Mesenchymal stem cell (in vitro differentiated cells and primary cell): ENCODE data around the gene SHC3.

ENCODE experiments used
- DNase-seq: peaks from one replicate; pipeline ENCODE4 v3.0.0-alpha.2; 2013
- H2AFZ ChIP-seq: one replicate; pipeline ENCODE4 v1.6.1; 2013; ENCODE audit warnings: low read depth, mild to moderate bottlenecking, control low read depth, inconsistent platforms, low read length, moderate library complexity
- H2AK5ac ChIP-seq: 2 replicates; pipeline ENCODE4 v1.6.1; 2013; ENCODE audit warnings: low read length, moderate library complexity, mild to moderate bottlenecking, inconsistent platforms; ENCODE audit not compliant: severe bottlenecking
- H2BK120ac ChIP-seq: one replicate; pipeline ENCODE4 v1.6.1; 2013; ENCODE audit warnings: low read depth, mild to moderate bottlenecking, inconsistent platforms, low read length, moderate library complexity
- H2BK12ac ChIP-seq, 2 experiments: one replicate each; pipeline ENCODE4 v1.6.1; 2013; ENCODE audit warnings: inconsistent platforms in 2 of 2, low read length in 2 of 2, mild to moderate bottlenecking in 2 of 2, moderate library complexity in 2 of 2, control low read depth in 1 of 2
- H2BK15ac ChIP-seq: one replicate; pipeline ENCODE4 v1.6.1; 2013; ENCODE audit warnings: mild to moderate bottlenecking, low read depth, inconsistent platforms; ENCODE audit not compliant: poor library complexity, severe bottlenecking
- H2BK5ac ChIP-seq: 2 replicates; pipeline ENCODE4 v1.6.1; 2013; ENCODE audit warnings: low read depth, mild to moderate bottlenecking, low read length, control low read depth, inconsistent platforms; ENCODE audit not compliant: poor library complexity, severe bottlenecking
- H3K14ac ChIP-seq, 2 experiments: one replicate each; pipeline ENCODE4 v1.6.1; 2013; ENCODE audit warnings: inconsistent platforms in 2 of 2, low read length in 2 of 2, control low read depth in 1 of 2, mild to moderate bottlenecking in 1 of 2, moderate library complexity in 1 of 2
- H3K18ac ChIP-seq, 2 experiments: one replicate each; pipeline ENCODE4 v1.6.1; 2013; ENCODE audit warnings: inconsistent platforms in 2 of 2, low read length in 2 of 2, control low read depth in 1 of 2, low read depth in 1 of 2, mild to moderate bottlenecking in 1 of 2
- H3K23ac ChIP-seq, 2 experiments: one replicate each; pipeline ENCODE4 v1.6.1; 2013; ENCODE audit warnings: inconsistent platforms in 2 of 2, low read length in 2 of 2, mild to moderate bottlenecking in 2 of 2, moderate library complexity in 2 of 2, control low read depth in 1 of 2
- H3K27ac ChIP-seq: 2 replicates; pipeline ENCODE4 v1.5.1; 2013; ENCODE audit warnings: mild to moderate bottlenecking, moderate library complexity, low read length, control low read depth, inconsistent platforms; ENCODE audit not compliant: poor library complexity, severe bottlenecking
- H3K27me3 ChIP-seq, 2 experiments: 2 replicates each; pipeline versions ENCODE4 v1.6.1 to v1.7.0; 2013; ENCODE audit warnings: low read length in 2 of 2, mild to moderate bottlenecking in 2 of 2, moderate library complexity in 2 of 2, control low read depth in 1 of 2, inconsistent platforms in 1 of 2; ENCODE audit not compliant: control insufficient read depth in 1 of 2, insufficient read depth in 1 of 2
- H3K36me3 ChIP-seq, 2 experiments: 2 replicates each; pipeline versions ENCODE4 v1.6.1 to v1.7.0; 2013; ENCODE audit warnings: low read length in 2 of 2, control low read depth in 1 of 2, inconsistent platforms in 1 of 2, low read depth in 1 of 2, mild to moderate bottlenecking in 1 of 2; ENCODE audit not compliant: insufficient read depth in 2 of 2, control insufficient read depth in 1 of 2
- H3K4ac ChIP-seq, 2 experiments: one replicate each; pipeline ENCODE4 v1.6.1; 2013; ENCODE audit warnings: inconsistent platforms in 2 of 2, low read length in 2 of 2, mild to moderate bottlenecking in 2 of 2, moderate library complexity in 2 of 2, control low read depth in 1 of 2, low read depth in 1 of 2
- H3K4me1 ChIP-seq: 2 replicates; pipeline ENCODE4 v1.6.1; 2013; ENCODE audit warnings: low read depth, low read length, control low read depth; ENCODE audit not compliant: control insufficient read depth, insufficient read depth
- H3K4me2 ChIP-seq: 2 replicates; pipeline ENCODE4 v1.6.1; 2013; ENCODE audit warnings: low read length, mild to moderate bottlenecking, inconsistent platforms; ENCODE audit not compliant: poor library complexity, severe bottlenecking
- H3K4me3 ChIP-seq, 2 experiments: 2 replicates each; pipeline versions ENCODE4 v1.5.1 to v1.7.0; 2013; ENCODE audit warnings: low read length in 2 of 2, mild to moderate bottlenecking in 2 of 2, control low read depth in 1 of 2, low read depth in 1 of 2; ENCODE audit not compliant: insufficient read depth in 1 of 2
- H3K79me1 ChIP-seq: replicated peaks from 2 replicates; pipeline ENCODE4 v1.6.1; 2013; ENCODE audit warnings: mild to moderate bottlenecking, control low read depth, low read length, inconsistent platforms; ENCODE audit not compliant: poor library complexity, severe bottlenecking
- H3K9ac ChIP-seq: 2 replicates; pipeline ENCODE4 v1.7.0; 2013; ENCODE audit warnings: mild to moderate bottlenecking, low read length, moderate library complexity
- H3K9me3 ChIP-seq: 2 replicates; pipeline ENCODE4 v1.7.0; 2013; ENCODE audit warnings: mild to moderate bottlenecking, low read length; ENCODE audit not compliant: control insufficient read depth
- H4K8ac ChIP-seq: one replicate; pipeline ENCODE4 v1.6.1; 2013; ENCODE audit warnings: inconsistent platforms, mild to moderate bottlenecking, low read length, moderate library complexity
- H4K91ac ChIP-seq: one replicate; pipeline ENCODE4 v1.6.1; 2013; ENCODE audit warnings: mild to moderate bottlenecking, low read length, inconsistent platforms
- WGBS: methylation state at CpG from one replicate; pipeline ENCODE4 v1.1.7; 2013; ENCODE audit warnings: mixed read lengths; 5-methylcytosine and 5-hydroxymethylcytosine counted together

The SHC3 gene

GRCh38 chr9:89116805-89117192, 61.8 kb downstream of the SHC3 start:
- Histone ChIP-seq H3K14ac (no peak overlapping the region), H3K36me3 (no peaks in the 10 kb centered on the region), H3K9ac (no peak overlapping the region), H3K4me1 (no peaks in the 10 kb centered on the region), H2AK5ac (no peak overlapping the region), H3K23ac (no peak overlapping the region), H4K8ac (no peak overlapping the region), H3K9me3 (no peaks in the 10 kb centered on the region), H2BK5ac (no peak overlapping the region), H2BK15ac (no peak overlapping the region), H3K4me3 (no peak overlapping the region), H3K18ac (no peak overlapping the region), H3K79me1 (peaks cover 2% of the 10 kb centered on the region), H3K27ac (no peak overlapping the region), H2BK120ac (no peak overlapping the region), H4K91ac (no peak overlapping the region), H2AFZ (no peak overlapping the region), H2BK12ac (no peak overlapping the region), H3K4me2 (no peak overlapping the region), H3K4ac (no peak overlapping the region), H3K27me3 (no peaks in the 10 kb centered on the region)
- 94% methylated on average over 1 of the region's 3 CpGs for WGBS
- no peak for DNase-seq

- Histone ChIP-seq H2BK12ac (no peak overlapping the region), H3K4me3 (no peak overlapping the region), H3K18ac (no peak overlapping the region), H3K23ac (no peak overlapping the region), H2BK120ac (no peak overlapping the region), H3K14ac (no peak overlapping the region), H4K8ac (no peak overlapping the region), H3K27ac (no peak overlapping the region), H3K4ac (no peak overlapping the region), H3K9me3 (no peaks in the 10 kb centered on the region), H2BK15ac (no peak overlapping the region), H4K91ac (no peak overlapping the region), H3K36me3 (peaks cover 0 to under 1% of the 10 kb centered on the region in 2 experiments), H3K9ac (no peak overlapping the region), H2BK5ac (no peak overlapping the region), H3K79me1 (peaks cover 2% of the 10 kb centered on the region), H2AFZ (no peak overlapping the region), H3K4me1 (no peaks in the 10 kb centered on the region), H3K27me3 (no peaks in the 10 kb centered on the region), H2AK5ac (no peak overlapping the region), H3K4me2 (no peak overlapping the region)
- peak; percentile 86 for DNase-seq
- WGBS: 74% methylated on average over 8 of the region's 8 CpGs
Measured at GRCh38 chr9:89116064-89116804, 62.4 kb downstream of the SHC3 start.

DNA sequence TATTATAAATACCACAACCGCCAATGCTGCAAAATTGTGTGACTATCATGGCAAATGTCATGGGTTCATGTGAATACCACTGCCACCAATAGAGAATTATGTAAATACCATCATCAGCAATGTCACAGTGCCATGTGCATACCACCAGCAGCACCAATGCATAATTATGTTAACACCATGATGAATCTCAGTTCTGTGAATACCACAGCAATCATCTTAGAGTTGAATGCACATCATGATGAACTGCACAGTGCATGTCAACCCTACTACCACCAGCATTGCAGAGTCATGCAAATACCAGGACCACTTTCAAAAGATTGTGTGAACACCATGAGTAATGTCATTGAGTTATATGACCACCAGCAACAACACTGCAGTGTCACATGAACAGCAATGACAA, 63.2 kb downstream of the SHC3 start:
- H4K91ac ChIP-seq: no peak overlapping the region

GRCh38 chr9:89114741-89115140, 63.9 kb downstream of the SHC3 start:
- Histone ChIP-seq H3K79me1 (peaks cover 2% of the 10 kb centered on the region), H3K14ac (no peak overlapping the region), H3K27me3 (no peaks in the 10 kb centered on the region), H3K18ac (no peak overlapping the region), H2BK15ac (no peak overlapping the region), H4K91ac (no peak overlapping the region), H3K4me3 (no peak overlapping the region), H3K4ac (no peak overlapping the region), H2BK5ac (no peak overlapping the region), H2BK120ac (no peak overlapping the region), H2AFZ (no peak overlapping the region), H3K9ac (no peak overlapping the region), H3K4me2 (no peak overlapping the region), H3K23ac (no peak overlapping the region), H3K36me3 (peaks cover 0 to 3% of the 10 kb centered on the region in 2 experiments), H4K8ac (no peak overlapping the region), H3K9me3 (peaks cover 3% of the 10 kb centered on the region), H2BK12ac (no peak overlapping the region), H3K27ac (no peak overlapping the region), H2AK5ac (no peak overlapping the region), H3K4me1 (no peaks in the 10 kb centered on the region)
- WGBS: 96% methylated on average over 4 of the region's 4 CpGs
- no peak for DNase-seq

More for the DNA sequence above, 63.2 kb downstream of the SHC3 start:
- H2AK5ac ChIP-seq: no peak overlapping the region
- H2BK15ac ChIP-seq: no peak overlapping the region
- H3K4ac ChIP-seq: no peak overlapping the region
- WGBS: 87% methylated on average over 1 of the region's 1 CpG
- H2BK5ac ChIP-seq: no peak overlapping the region
- no peaks in the 10 kb centered on the region for H3K27me3 ChIP-seq
- H3K36me3 ChIP-seq: peaks cover 0 to 3% of the 10 kb centered on the region in 2 experiments
- no peak overlapping the region for H3K27ac ChIP-seq
- no peak overlapping the region for H3K4me2 ChIP-seq
- no peak for DNase-seq
- peaks cover 2% of the 10 kb centered on the region for H3K79me1 ChIP-seq
- H3K9ac ChIP-seq: no peak overlapping the region
- no peak overlapping the region for H4K8ac ChIP-seq
- H3K4me1 ChIP-seq: no peaks in the 10 kb centered on the region
- H3K4me3 ChIP-seq: no peak overlapping the region
- no peak overlapping the region for H2BK120ac ChIP-seq
- no peak overlapping the region for H3K18ac ChIP-seq
- peaks cover 3% of the 10 kb centered on the region for H3K9me3 ChIP-seq
- no peak overlapping the region for H3K14ac ChIP-seq
- H2AFZ ChIP-seq: no peak overlapping the region
- no peak overlapping the region for H3K23ac ChIP-seq
- no peak overlapping the region for H2BK12ac ChIP-seq
